GM06990 (cell line): Measurements from ENCODE around the gene SHTN1.

Experiments used
- DNase-seq: peaks from one replicate; pipeline ENCODE4 v3.0.0-alpha.2; 2011; ENCODE audit not compliant: insufficient read length; ENCODE audit errors: extremely low read depth
- H3K27me3 ChIP-seq: replicated peaks from 2 replicates; pipeline ENCODE4 v1.6.0; 2011; ENCODE audit warnings: low read length; ENCODE audit not compliant: control insufficient read depth, insufficient read depth
- H3K36me3 ChIP-seq: 2 replicates; pipeline ENCODE4 v1.5.1; 2011; ENCODE audit warnings: low read length; ENCODE audit not compliant: control insufficient read depth, insufficient read depth
- H3K4me3 ChIP-seq: replicated peaks from 2 replicates; pipeline ENCODE4 v1.5.1; 2011; ENCODE audit warnings: low read depth, mild to moderate bottlenecking, control low read depth, low read length
- CTCF ChIP-seq: IDR thresholded peaks from 2 replicates; pipeline ENCODE4 v1.5.1; 2011; ENCODE audit warnings: low read length, control low read depth, mild to moderate bottlenecking, inconsistent platforms; ENCODE audit not compliant: insufficient read depth, poor library complexity, severe bottlenecking

The SHTN1 gene

DNA sequence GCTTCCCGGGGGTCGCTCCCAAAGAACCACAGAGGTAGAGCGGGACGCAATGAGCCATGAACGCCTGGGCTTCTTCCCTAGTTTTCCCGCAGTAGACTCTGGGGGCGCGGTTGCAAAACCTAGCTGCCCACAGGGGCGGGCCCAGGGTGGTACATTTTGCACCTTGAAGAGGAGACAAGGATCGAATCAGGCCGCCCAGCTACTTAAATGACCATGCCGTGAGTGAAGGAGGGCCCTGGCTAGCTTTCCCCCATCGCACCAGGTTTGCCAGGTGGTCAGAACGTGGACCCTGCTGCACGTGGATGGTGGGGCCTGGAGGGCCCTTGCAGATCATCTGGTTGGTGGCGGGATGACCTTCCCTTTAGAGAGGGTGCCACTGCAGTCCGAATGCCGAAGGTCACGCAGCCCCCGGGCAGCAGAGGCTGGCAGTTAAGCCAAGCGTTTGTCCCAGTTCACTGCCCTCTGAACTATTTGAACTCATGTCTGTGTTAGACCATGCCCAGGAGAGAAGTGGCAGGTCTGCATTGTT lies 604 bp upstream of the SHTN1 start:
- Histone ChIP-seq H3K27me3 (no peaks in the 10 kb centered on the region), H3K4me3 (peak overlapping the region; percentile 46), H3K36me3 (no peaks in the 10 kb centered on the region)
- no peak for TF ChIP-seq CTCF
- no peak for DNase-seq

DNA sequence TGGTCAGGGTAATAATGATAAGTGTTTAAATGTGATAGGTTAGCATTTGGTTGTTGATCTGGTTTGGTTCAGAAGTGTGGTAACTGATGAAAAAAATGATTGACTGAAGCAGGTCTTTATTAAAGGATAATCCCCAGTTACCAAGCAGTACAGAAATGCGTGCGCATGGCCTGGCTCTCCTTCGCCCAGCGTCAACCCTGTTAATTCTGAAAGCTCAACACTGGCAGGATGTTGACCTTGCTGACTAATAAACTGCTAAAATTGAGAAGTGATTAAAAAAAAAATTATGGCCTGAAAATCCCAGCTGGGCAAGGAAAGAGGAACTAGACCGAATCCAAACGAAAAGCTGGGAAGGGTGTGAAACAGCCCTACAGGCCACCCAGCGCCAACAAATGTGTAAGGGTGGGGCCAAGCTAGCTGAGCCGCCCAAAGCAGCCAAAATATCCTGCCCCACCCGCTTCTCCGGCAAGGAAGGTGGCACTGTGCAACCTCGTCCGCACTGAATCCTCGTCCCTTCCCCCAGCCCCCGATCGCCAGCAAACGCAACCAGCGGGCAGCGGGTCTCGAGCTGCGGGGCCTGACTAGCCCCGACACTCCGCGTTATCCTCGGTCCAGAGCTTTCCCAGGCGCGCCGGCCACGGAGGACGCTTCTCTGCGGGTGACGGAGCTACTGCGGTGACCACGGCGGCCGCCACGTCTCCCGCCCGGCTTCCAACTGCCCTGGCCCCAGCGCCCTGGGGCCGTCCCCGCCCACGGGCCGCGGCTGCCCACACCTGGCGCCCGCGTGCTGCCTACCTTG lies 561 bp downstream of the SHTN1 start:
- peak; percentile 6 for DNase-seq
- H3K27me3 ChIP-seq = no peaks in the 10 kb centered on the region
- no peak for TF ChIP-seq CTCF
- H3K4me3 ChIP-seq = peak overlapping the region; percentile 46
- no peaks in the 10 kb centered on the region for H3K36me3 ChIP-seq

GRCh38 chr10:117003336-117003735 lies 1.7 kb downstream of the SHTN1 start:
- no peaks in the 10 kb centered on the region for H3K27me3 ChIP-seq
- no peaks in the 10 kb centered on the region for H3K36me3 ChIP-seq
- TF ChIP-seq CTCF = no peak
- DNase-seq = no peak
- no peak overlapping the region for H3K4me3 ChIP-seq

DNA sequence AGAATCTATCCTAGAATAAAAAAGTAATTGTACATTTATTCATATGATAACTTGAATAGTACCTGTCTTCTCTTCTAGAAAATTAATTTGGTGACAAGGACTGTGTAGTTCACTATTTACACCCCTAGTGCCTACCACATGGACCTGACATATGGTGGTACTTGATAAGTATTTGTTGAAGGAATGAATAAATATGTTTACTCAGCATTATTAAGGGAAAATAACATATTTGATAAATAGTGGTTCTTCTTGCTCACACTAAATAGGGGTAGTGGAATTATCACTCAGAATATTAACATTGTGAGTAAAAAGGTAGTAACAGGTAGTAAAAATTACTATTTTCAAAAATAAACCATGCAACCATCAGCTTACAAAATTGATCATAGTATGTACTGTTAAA lies 2.8 kb downstream of the SHTN1 start:
- no peak for DNase-seq
- Histone ChIP-seq H3K36me3 (no peaks in the 10 kb centered on the region), H3K27me3 (no peaks in the 10 kb centered on the region), H3K4me3 (no peak overlapping the region)
- no peak for TF ChIP-seq CTCF

DNA sequence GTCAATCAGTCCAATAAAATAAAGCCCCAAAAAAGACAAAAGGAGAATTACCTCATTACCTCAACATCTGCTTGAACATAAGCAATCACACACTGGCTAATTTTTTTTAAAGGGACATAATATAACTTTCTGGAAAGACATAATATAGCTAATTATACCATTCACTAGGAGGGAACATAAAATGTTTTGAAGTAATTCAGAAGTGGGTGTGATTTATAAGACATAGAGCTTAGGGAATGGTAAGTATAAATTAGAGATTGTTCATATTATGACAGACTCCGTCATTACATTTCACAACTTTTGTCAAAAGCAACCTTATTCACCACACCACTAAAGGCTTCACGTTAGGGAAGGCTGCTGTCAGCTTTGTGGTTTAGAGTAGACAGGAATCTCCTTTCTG lies 3.8 kb downstream of the SHTN1 start:
- Histone ChIP-seq H3K27me3 (no peaks in the 10 kb centered on the region), H3K4me3 (no peak overlapping the region), H3K36me3 (no peaks in the 10 kb centered on the region)
- no peak for DNase-seq
- TF ChIP-seq CTCF = no peak

GRCh38 chr10:117000580-117000979 lies 4.4 kb downstream of the SHTN1 start:
- TF ChIP-seq CTCF = no peak
- Histone ChIP-seq H3K27me3 (no peaks in the 10 kb centered on the region; the same call in 1 of the 2 replicates), H3K36me3 (no peaks in the 10 kb centered on the region), H3K4me3 (no peak overlapping the region)
- no peak for DNase-seq
